H1 (cell line): ENCODE measurements around the gene TFDP1. TPM values are rescaled to one million over a fixed set of nuclear protein-coding genes. Genes with fewer than 3 reads are reported as not detected.
A peak's percentile ranks its signal among the peaks of the same experiment; 100 is the strongest.

ENCODE experiments used
- BCL11A ChIP-seq, 2 experiments: IDR thresholded peaks; one replicate each; pipeline ENCODE4 v1.6.1; 2011; ENCODE audit warnings: low read depth in 2 of 2, low read length in 2 of 2, mild to moderate bottlenecking in 2 of 2
- BRCA1 ChIP-seq: IDR thresholded peaks from 2 replicates; pipeline ENCODE4 v1.6.1; 2012; ENCODE audit warnings: low read depth, low read length, improper control_type of control experiment
- CBX8 ChIP-seq: fragments of 300-800, 300-1000 bp; sonication (generic); IDR thresholded peaks from 2 replicates; pipeline ENCODE4 v1.7.1; 2016; ENCODE audit warnings: low read depth, low read length, borderline replicate concordance
- CHD1 ChIP-seq: IDR thresholded peaks from 2 replicates; pipeline ENCODE4 v1.6.1; 2012; ENCODE audit warnings: low read depth, low read length, improper control_type of control experiment
- CTBP2 ChIP-seq: IDR thresholded peaks from 2 replicates; pipeline ENCODE4 v1.7.0; 2011; ENCODE audit warnings: borderline replicate concordance, mild to moderate bottlenecking, moderate library complexity, mixed read lengths, low read length; ENCODE audit not compliant: insufficient read depth, insufficient read length
- EGR1 ChIP-seq: IDR thresholded peaks from 2 replicates; pipeline ENCODE4 v1.6.1; 2011; ENCODE audit warnings: low read depth, low read length, borderline replicate concordance
- FOSL1 ChIP-seq: IDR thresholded peaks from 2 replicates; pipeline ENCODE4 v1.6.1; 2011; ENCODE audit warnings: mild to moderate bottlenecking, low read depth, low read length, moderate library complexity; ENCODE audit not compliant: insufficient read depth
- HDAC6 ChIP-seq: IDR thresholded peaks from one replicate; pipeline ENCODE4 v1.7.1; 2012; ENCODE audit warnings: low read depth, mild to moderate bottlenecking, inconsistent platforms, low read length, moderate library complexity
- JUN ChIP-seq: IDR thresholded peaks from 2 replicates; pipeline ENCODE4 v1.6.1; 2011; ENCODE audit warnings: low read depth, mild to moderate bottlenecking, improper control_type of control experiment, low read length
- JUND ChIP-seq: IDR thresholded peaks from 2 replicates; pipeline ENCODE4 v1.6.1; 2011; ENCODE audit warnings: mild to moderate bottlenecking, improper control_type of control experiment, low read length
- NANOG ChIP-seq: IDR thresholded peaks from 2 replicates; pipeline ENCODE4 v1.6.1; 2011; ENCODE audit warnings: low read length, low read depth, mild to moderate bottlenecking, inconsistent platforms; ENCODE audit not compliant: insufficient read depth, poor library complexity, severe bottlenecking
- PHF8 ChIP-seq: fragments of 200-600 bp; sonication (generic); conservative IDR thresholded peaks from 2 replicates; pipeline ENCODE4 v1.7.1; 2012; ENCODE audit warnings: low read depth, mild to moderate bottlenecking, inconsistent platforms, low read length, moderate library complexity
- POLR2AphosphoS5 ChIP-seq: IDR thresholded peaks from 2 replicates; pipeline ENCODE4 v1.6.1; 2011; ENCODE audit warnings: low read depth, low read length
- POU5F1 ChIP-seq: IDR thresholded peaks from 2 replicates; pipeline ENCODE4 v1.6.1; 2011; ENCODE audit warnings: low read depth, mild to moderate bottlenecking, low read length, moderate library complexity
- SIRT6 ChIP-seq: IDR thresholded peaks from one replicate; pipeline ENCODE4 v1.7.1; 2012; ENCODE audit warnings: low read length, inconsistent platforms
- SP2 ChIP-seq: IDR thresholded peaks from 2 replicates; pipeline ENCODE4 v1.6.1; 2012; ENCODE audit warnings: mild to moderate bottlenecking, low read length, inconsistent platforms
- SRF ChIP-seq: IDR thresholded peaks from 2 replicates; pipeline ENCODE4 v1.6.1; 2011; ENCODE audit warnings: mild to moderate bottlenecking, low read depth, low read length, moderate library complexity
- USF2 ChIP-seq: IDR thresholded peaks from 2 replicates; pipeline ENCODE4 v1.6.1; 2011; ENCODE audit warnings: low read length, improper control_type of control experiment
- polyA plus RNA-seq, 7 experiments: library from polyadenylated mRNA; depleted of rRNA in 3 of 7; stranded (reverse) in 5 of 7; unstranded in 2 of 7; fragments of >200 nt in 5 of 7; fragments of 200-250 nt in 2 of 7; gene quantifications; 1 replicate in 5 of 7; 2 replicates in 1 of 7; 4 replicates in 1 of 7; pipeline versions ENCODE4 v1.2.1 to v1.2.3, GENCODE V29; 2011 to 2013; ENCODE audit warnings: missing spikeins in 2 of 7, mixed read lengths in 2 of 7
- total RNA-seq: library from RNA; stranded (reverse); fragmentation: NEBNext Ultra II Directional; extraction: Animal tissue kit (Norgen Biotek cat#: 25700); gene quantifications from 2 replicates; pipeline ENCODE4 v1.2.1, GENCODE V29; 2021

TFDP1 gene
- total and polyA plus RNA-seq, 2 of the 8 experiments (the other 6 are each of a cell fraction or from before 2014, with no cell fraction given), result 43.6 to 81.9 TPM

GRCh38 chr13:113562085-113562749, 22.3 kb upstream of the TFDP1 start (continued):
- no peak for TF ChIP-seq PHF8
- TF ChIP-seq USF2, result no peak
- no peak for TF ChIP-seq POU5F1
- TF ChIP-seq CBX8, result no peak
- no peak for TF ChIP-seq SIRT6
- TF ChIP-seq NANOG, result no peak
- TF ChIP-seq POLR2AphosphoS5, result no peak
- TF ChIP-seq EGR1, result 0 out of 2 replicates have a peak, but pooled peaks have one; percentile 14
- no peak for TF ChIP-seq HDAC6
- TF ChIP-seq BRCA1, result no peak
- TF ChIP-seq JUN, result no peak
- TF ChIP-seq CTBP2, result no peak
- TF ChIP-seq JUND, result 0 out of 2 replicates have a peak, but pooled peaks have one; percentile 55
- no peak for TF ChIP-seq CHD1
- no peak for TF ChIP-seq SP2
- no peak for TF ChIP-seq FOSL1
- no peak for TF ChIP-seq SRF
- TF ChIP-seq BCL11A (IDR thresholded peaks at IDR 0.05; ENCODE audit: low read depth in 2 of 2, low read length in 2 of 2), result no peak
